Breast epithelium (tissue), 3 donors: ENCODE data around the gene FTO.

Experiments used
- CTCF ChIP-seq, 3 donors: fragments of 450-650 bp; IDR thresholded peaks; one replicate each; pipeline ENCODE4 v1.5.1; 2016 to 2017; ENCODE audit warnings: antibody characterized with exemption in 3 of 3, mild to moderate bottlenecking in 3 of 3, moderate library complexity in 3 of 3
- POLR2A ChIP-seq: fragments of 450-650 bp; IDR thresholded peaks from one replicate; pipeline ENCODE4 v1.6.1; 2016; ENCODE audit warnings: antibody characterized with exemption, mild to moderate bottlenecking, moderate library complexity
- POLR2AphosphoS5 ChIP-seq, 3 donors: sonication (generic); formaldehyde crosslinking; IDR thresholded peaks; one replicate each; pipeline ENCODE4 v1.6.1; 2017; ENCODE audit warnings: antibody characterized with exemption in 3 of 3

GRCh38 chr16:54110016-54110981 lies 406.3 kb downstream of the FTO start:
- no peak for TF ChIP-seq POLR2A
- no peak for TF ChIP-seq CTCF (IDR thresholded peaks at IDR 0.05)
- no peak for TF ChIP-seq POLR2AphosphoS5 (IDR thresholded peaks at IDR 0.05)
